HCT116 (cell line): ENCODE measurements around the gene NDUFS7. TPM values are rescaled to one million over a fixed set of nuclear protein-coding genes. Genes with fewer than 3 reads are reported as not detected.
A peak's percentile ranks its signal among the peaks of the same experiment; 100 is the strongest.

Experiments
- ATAC-seq: fragments of 200-7000 bp; cut with Tn5 transposase; 2 replicates; pipeline ENCODE4 v1.9.1; 2020; ENCODE audit warnings: mild to moderate bottlenecking, moderate library complexity
- BruUV-seq: library from RNA; stranded (reverse); fragments of 400-500 nt; replicated peaks from 2 replicates; lab custom pipeline; 2021; lab: Mats Ljungman, UMichigan
- CTCF ChIA-PET: fragments of 300-600 bp; sonication (Branson Sonifier 250); formaldehyde crosslinking; loops from one replicate; lab custom pipeline; 2021; ENCODE audit warnings: antibody characterized with exemption; lab: Charles Lee
- POLR2A ChIA-PET: fragments of 300-600, 350-600 bp; sonication (Branson Sonifier 250); formaldehyde crosslinking; loops from one replicate; lab custom pipeline; 2021; ENCODE audit warnings: antibody characterized with exemption; lab: Charles Lee
- RAD21 ChIA-PET, 2 experiments: fragments of 300-600 bp; sonication (Branson Sonifier 250); formaldehyde crosslinking; loops; one replicate each; lab custom pipeline; 2023; ENCODE audit warnings: low total read pairs in 2 of 2; ENCODE audit not compliant: uncharacterized antibody in 2 of 2, unreplicated experiment in 2 of 2, low non-redundant PET in 1 of 2; lab: Charles Lee
- DNase-seq: peaks from one replicate; pipeline ENCODE4 v3.0.0-alpha.2; 2010; ENCODE audit warnings: low read depth, low spot score
- H2AFZ ChIP-seq: fragments of 200-600 bp; shearing (Covaris generic), sonication (generic); 2 replicates; pipeline ENCODE4 v1.6.1; 2017; ENCODE audit warnings: low read depth, mixed run types, mixed read lengths, antibody characterized with exemption, low read length; ENCODE audit not compliant: poor library complexity, severe bottlenecking
- H3K27ac ChIP-seq: 2 replicates; pipeline ENCODE4 v1.5.1; 2012; ENCODE audit warnings: low read depth, low read length
- H3K27me3 ChIP-seq: fragments of 200-600 bp; sonication (generic); 2 replicates; pipeline ENCODE4 v1.6.1; 2016; ENCODE audit warnings: mixed run types, low read length, mixed read lengths; ENCODE audit not compliant: insufficient read depth
- H3K36me3 ChIP-seq, 2 experiments: fragments of 200-500 bp in 1 of 2; fragments of 200-600 bp in 1 of 2; sonication (Bioruptor generic) in 1 of 2; sonication (generic) in 1 of 2; 2 replicates each; pipeline versions ENCODE4 v1.5.1 to v1.6.1; 2014 to 2016; ENCODE audit warnings: low read length in 2 of 2, inconsistent platforms in 1 of 2, mixed read lengths in 1 of 2, mixed run types in 1 of 2; ENCODE audit not compliant: insufficient read depth in 2 of 2, control insufficient read depth in 1 of 2
- H3K4me1 ChIP-seq, 2 experiments: fragments of 200-600 bp in 1 of 2; sonication (generic) in 1 of 2; 2 replicates each; pipeline versions ENCODE4 v1.5.1 to v1.6.1; 2012 to 2017; ENCODE audit warnings: low read length in 2 of 2, inconsistent platforms in 1 of 2, mild to moderate bottlenecking in 1 of 2, mixed read lengths in 1 of 2, mixed run types in 1 of 2, moderate library complexity in 1 of 2; ENCODE audit not compliant: insufficient read depth in 2 of 2, control insufficient read depth in 1 of 2
- H3K4me2 ChIP-seq: fragments of 200-600 bp; sonication (generic); 2 replicates; pipeline ENCODE4 v1.6.1; 2017; ENCODE audit warnings: mixed run types, low read length, mixed read lengths
- H3K4me3 ChIP-seq, 2 experiments: fragments of 200-600 bp in 1 of 2; sonication (generic) in 1 of 2; replicated peaks in 1 of 2; 2 replicates each; pipeline ENCODE4 v1.5.1; 2011 to 2016; ENCODE audit warnings: low read length in 2 of 2, control low read depth in 1 of 2, low read depth in 1 of 2, mild to moderate bottlenecking in 1 of 2, mixed read lengths in 1 of 2, mixed run types in 1 of 2
- H3K79me2 ChIP-seq: fragments of 200-600 bp; sonication (generic); 2 replicates; pipeline ENCODE4 v1.6.1; 2017; ENCODE audit warnings: mild to moderate bottlenecking, mixed run types, low read length, moderate library complexity, mixed read lengths; ENCODE audit not compliant: insufficient read depth
- H3K9ac ChIP-seq: fragments of 200-600 bp; sonication (generic); 2 replicates; pipeline ENCODE4 v1.6.1; 2016; ENCODE audit warnings: low read length, mixed read lengths
- H3K9me2 ChIP-seq: fragments of 200-600 bp; sonication (generic), shearing (Covaris generic); 2 replicates; pipeline ENCODE4 v1.6.1; 2017; ENCODE audit warnings: mixed run types, mild to moderate bottlenecking, moderate library complexity; ENCODE audit not compliant: insufficient read depth
- H3K9me3 ChIP-seq, 2 experiments: fragments of 200-500 bp in 1 of 2; fragments of 200-600 bp in 1 of 2; sonication (Bioruptor generic) in 1 of 2; sonication (generic) in 1 of 2; 2 replicates each; pipeline ENCODE4 v1.6.1; 2014 to 2017; ENCODE audit warnings: low read length in 2 of 2, mixed read lengths in 2 of 2, inconsistent platforms in 1 of 2, low read depth in 1 of 2, mild to moderate bottlenecking in 1 of 2, mixed run types in 1 of 2, moderate library complexity in 1 of 2; ENCODE audit not compliant: control insufficient read depth in 1 of 2, insufficient read depth in 1 of 2
- H4K20me1 ChIP-seq: fragments of 200-600 bp; sonication (generic), shearing (Covaris generic); 2 replicates; pipeline ENCODE4 v1.6.1; 2017; ENCODE audit warnings: mixed run types, mild to moderate bottlenecking, moderate library complexity; ENCODE audit not compliant: insufficient read depth
- CBX3 ChIP-seq: IDR thresholded peaks from 2 replicates; pipeline ENCODE4 v1.6.1; 2012; ENCODE audit warnings: low read depth
- EGR1 ChIP-seq: IDR thresholded peaks from 2 replicates; pipeline ENCODE4 v1.6.1; 2012; ENCODE audit warnings: low read depth
- ELF1 ChIP-seq: IDR thresholded peaks from 2 replicates; pipeline ENCODE4 v1.6.1; 2012; ENCODE audit warnings: low read depth, borderline replicate concordance
- EZH2phosphoT487 ChIP-seq: fragments of 200-600 bp; IDR thresholded peaks from 2 replicates; pipeline ENCODE4 v1.6.1; 2018; ENCODE audit warnings: antibody characterized with exemption, borderline replicate concordance
- FOSL1 ChIP-seq: IDR thresholded peaks from 2 replicates; pipeline ENCODE4 v1.6.1; 2012; ENCODE audit warnings: low read depth
- JUND ChIP-seq: IDR thresholded peaks from 2 replicates; pipeline ENCODE4 v1.6.1; 2012
- POLR2AphosphoS5 ChIP-seq: IDR thresholded peaks from 2 replicates; pipeline ENCODE4 v1.6.1; 2011; ENCODE audit warnings: mild to moderate bottlenecking, low read depth, low read length, moderate library complexity
- RAD21 ChIP-seq: IDR thresholded peaks from 2 replicates; pipeline ENCODE4 v1.6.1; 2012; ENCODE audit warnings: low read depth, mild to moderate bottlenecking
- SP1 ChIP-seq: IDR thresholded peaks from 2 replicates; pipeline ENCODE4 v1.6.1; 2012; ENCODE audit warnings: low read depth
- SRF ChIP-seq: IDR thresholded peaks from 2 replicates; pipeline ENCODE4 v1.6.1; 2012; ENCODE audit warnings: low read depth
- TCF7L2 ChIP-seq: IDR thresholded peaks from 2 replicates; pipeline ENCODE4 v1.7.0; 2011; ENCODE audit warnings: borderline replicate concordance, inconsistent platforms; ENCODE audit not compliant: insufficient read depth, insufficient read length; ENCODE audit errors: extremely low read depth
- intact Hi-C: fragments of 100-400 bp; cut with micrococcal nuclease; formaldehyde crosslinking; loops from 2 replicates; pipeline ENCODE4 v1.10.0; 2022
- total RNA-seq: library from RNA; stranded (reverse); gene quantifications from one replicate; pipeline ENCODE4 v1.2.1, GENCODE V29; 2021; ENCODE audit not compliant: unreplicated experiment
- TF ChIP-seq, protein P1 (sequence below), 3 experiments: fragments of 200-600 bp in 1 of 3; sonication (generic) in 1 of 3; IDR thresholded peaks in 2 of 3; conservative IDR thresholded peaks in 1 of 3; 2 replicates each; pipeline ENCODE4 v1.5.1; 2012 to 2017; ENCODE audit warnings: low read depth in 2 of 3, low read length in 2 of 3, antibody characterized with exemption in 1 of 3, borderline replicate concordance in 1 of 3, control low read depth in 1 of 3, mild to moderate bottlenecking in 1 of 3, mixed read lengths in 1 of 3, mixed run types in 1 of 3, moderate library complexity in 1 of 3; ENCODE audit not compliant: insufficient read depth in 1 of 3
- TF ChIP-seq, protein P2 (sequence below): IDR thresholded peaks from 2 replicates; pipeline ENCODE4 v1.6.1; 2012

Gene NDUFS7
- total RNA-seq, 1 experiment from 2014 or later: 114 TPM

DNA sequence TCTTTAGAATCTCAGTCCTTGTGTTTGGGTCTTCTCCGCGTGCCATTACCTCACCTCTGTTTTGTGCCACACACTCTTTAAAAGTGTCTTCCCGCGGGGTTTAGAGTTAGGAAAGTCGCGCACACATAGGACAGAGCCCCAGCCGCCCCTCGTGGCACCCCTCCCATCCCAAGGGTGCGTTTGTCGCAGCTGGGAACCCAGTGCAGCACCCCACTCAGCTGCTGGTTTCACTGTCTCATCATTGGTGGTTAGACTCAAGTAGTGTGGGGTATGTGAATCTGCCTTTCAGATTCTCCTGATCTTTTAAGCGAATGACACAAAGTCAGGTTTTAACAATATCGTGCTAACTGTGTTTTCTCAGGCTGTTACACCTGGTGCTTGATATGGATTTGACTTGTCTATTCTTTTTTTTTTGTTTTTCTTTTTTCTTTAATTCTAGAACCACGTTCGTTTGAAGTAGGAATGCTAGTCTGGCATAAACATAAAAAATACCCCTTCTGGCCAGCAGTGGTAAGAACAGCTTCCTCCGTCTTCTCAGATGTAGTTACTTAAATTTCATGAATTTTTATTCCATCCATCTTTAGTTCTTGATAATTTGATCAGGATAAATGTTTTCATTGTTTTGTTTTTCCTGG, 19.5 kb upstream of the NDUFS7 start:
- Histone ChIP-seq H3K4me3 (no peak overlapping the region), H3K4me1 (no peaks in the 10 kb centered on the region), H2AFZ (no peak overlapping the region), H3K27ac (peak overlapping the region; percentile 3; the same call in 1 of the 2 replicates), H3K9ac (no peak overlapping the region), H4K20me1 (no peaks in the 10 kb centered on the region), H3K27me3 (no peaks in the 10 kb centered on the region), H3K4me2 (no peak overlapping the region), H3K36me3 (peaks cover 32 to 51% of the 10 kb centered on the region in 2 experiments; a peak in 3 of 4 replicates), H3K9me2 (no peaks in the 10 kb centered on the region), H3K79me2 (peaks cover 21% of the 10 kb centered on the region; the same call in 1 of the 2 replicates), H3K9me3 (no peaks in the 10 kb centered on the region)
- BruUV-seq: no TSS peak
- no peak for TF ChIP-seq CBX3
- TF ChIP-seq, protein P1, sequence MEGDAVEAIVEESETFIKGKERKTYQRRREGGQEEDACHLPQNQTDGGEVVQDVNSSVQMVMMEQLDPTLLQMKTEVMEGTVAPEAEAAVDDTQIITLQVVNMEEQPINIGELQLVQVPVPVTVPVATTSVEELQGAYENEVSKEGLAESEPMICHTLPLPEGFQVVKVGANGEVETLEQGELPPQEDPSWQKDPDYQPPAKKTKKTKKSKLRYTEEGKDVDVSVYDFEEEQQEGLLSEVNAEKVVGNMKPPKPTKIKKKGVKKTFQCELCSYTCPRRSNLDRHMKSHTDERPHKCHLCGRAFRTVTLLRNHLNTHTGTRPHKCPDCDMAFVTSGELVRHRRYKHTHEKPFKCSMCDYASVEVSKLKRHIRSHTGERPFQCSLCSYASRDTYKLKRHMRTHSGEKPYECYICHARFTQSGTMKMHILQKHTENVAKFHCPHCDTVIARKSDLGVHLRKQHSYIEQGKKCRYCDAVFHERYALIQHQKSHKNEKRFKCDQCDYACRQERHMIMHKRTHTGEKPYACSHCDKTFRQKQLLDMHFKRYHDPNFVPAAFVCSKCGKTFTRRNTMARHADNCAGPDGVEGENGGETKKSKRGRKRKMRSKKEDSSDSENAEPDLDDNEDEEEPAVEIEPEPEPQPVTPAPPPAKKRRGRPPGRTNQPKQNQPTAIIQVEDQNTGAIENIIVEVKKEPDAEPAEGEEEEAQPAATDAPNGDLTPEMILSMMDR (IDR thresholded peaks at IDR 0.05 in 2 of 3, conservative IDR thresholded peaks at IDR 0.05 in 1 of 3; ENCODE audit: borderline replicate concordance in 1 of 3, insufficient read depth in 1 of 3, low read depth in 2 of 3, low read length in 2 of 3): peak in 1 of 3 experiments; percentile 46; a peak in 2 of 6 replicates
- DNase-seq (no peak), ATAC-seq (no peak)
- intact Hi-C loops: no loop called here
- CTCF ChIA-PET: interaction anchor here (0.8 kb wide), 1 partner anchor 12 kb away, joined by 3 read pairs; no protein-coding TSS in a partner anchor
- POLR2A ChIA-PET: no interaction called here
- RAD21 ChIA-PET: interaction anchor here in 1 of 2 experiments (0.9 kb wide), 1 partner anchor 48 kb away, joined by 4 read pairs; no protein-coding TSS in a partner anchor

DNA sequence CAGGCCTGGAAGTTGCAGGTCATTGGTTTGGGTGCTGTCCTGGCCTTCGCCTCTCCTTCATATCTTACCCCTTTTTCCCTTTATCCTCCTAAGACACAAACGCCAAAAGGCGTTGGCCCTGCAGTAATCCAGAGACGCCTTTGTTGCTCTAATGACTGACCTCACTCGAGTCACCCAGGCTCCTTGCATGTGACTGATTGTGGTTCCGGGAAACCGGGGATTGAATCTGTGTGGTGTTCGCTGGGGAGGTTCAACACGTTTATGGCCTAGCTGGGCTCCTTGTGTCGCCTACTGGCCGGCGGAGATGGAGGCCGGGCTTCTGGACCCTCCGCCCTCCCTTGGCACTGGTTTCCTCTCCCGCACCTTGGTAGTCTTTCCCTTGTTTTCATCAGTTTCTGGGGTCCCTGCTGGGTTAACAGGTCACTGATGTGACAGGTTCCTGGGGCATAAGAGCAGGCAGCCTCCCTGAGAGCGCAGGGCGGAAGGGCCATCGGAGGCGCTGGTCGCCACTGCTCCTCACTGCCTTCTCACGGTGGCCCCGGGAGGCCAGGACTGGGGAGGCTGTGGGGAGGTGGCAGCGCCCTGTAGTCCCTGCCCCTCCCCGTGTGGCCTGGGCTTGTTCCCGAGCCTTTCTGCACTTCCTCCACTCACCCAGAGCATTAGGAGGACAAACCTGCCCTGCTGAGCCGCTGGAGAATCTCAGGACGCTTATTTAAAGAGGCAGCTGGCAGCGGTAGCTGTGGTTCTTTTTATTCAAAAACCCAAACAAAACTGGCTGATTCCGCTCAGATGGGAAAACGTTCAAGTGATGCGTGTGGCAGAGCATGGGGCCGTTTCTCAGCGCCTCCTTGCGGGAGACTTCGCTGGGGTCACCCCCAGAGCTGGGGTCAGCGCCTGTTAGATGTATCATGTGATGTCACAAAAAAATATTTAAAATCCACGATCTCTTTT, 18.1 kb upstream of the NDUFS7 start:
- intact Hi-C loops: no loop called here
- no peak overlapping the region for H2AFZ ChIP-seq
- no TSS peak for BruUV-seq
- no peaks in the 10 kb centered on the region for H4K20me1 ChIP-seq
- ChIA-PET POLR2A (no interaction called here), RAD21 (no interaction called here), CTCF (no interaction called here)
- H3K4me3 ChIP-seq: no peak overlapping the region
- TF ChIP-seq JUND (no peak), SP1 (no peak), EGR1 (no peak), POLR2AphosphoS5 (no peak), ELF1 (no peak), EZH2phosphoT487 (no peak), TCF7L2 (no peak), SRF (no peak), FOSL1 (no peak), CBX3 (no peak), RAD21 (no peak)
- TF ChIP-seq, protein P2, sequence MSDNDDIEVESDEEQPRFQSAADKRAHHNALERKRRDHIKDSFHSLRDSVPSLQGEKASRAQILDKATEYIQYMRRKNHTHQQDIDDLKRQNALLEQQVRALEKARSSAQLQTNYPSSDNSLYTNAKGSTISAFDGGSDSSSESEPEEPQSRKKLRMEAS: no peak
- H3K4me2 ChIP-seq: no peak overlapping the region
- no peak for DNase-seq
- H3K27me3 ChIP-seq: no peaks in the 10 kb centered on the region
- no peaks in the 10 kb centered on the region for H3K9me3 ChIP-seq
- ATAC-seq: no peak
- H3K9ac ChIP-seq: no peak overlapping the region
- no peak overlapping the region for H3K27ac ChIP-seq
- peaks cover 17% of the 10 kb centered on the region; the same call in 1 of the 2 replicates for H3K79me2 ChIP-seq
- H3K36me3 ChIP-seq: peaks cover 23 to 45% of the 10 kb centered on the region in 2 experiments; a peak in 3 of 4 replicates
- H3K9me2 ChIP-seq: no peaks in the 10 kb centered on the region
- H3K4me1 ChIP-seq: no peaks in the 10 kb centered on the region
